WI38 (cell line): ENCODE results near the gene NEURL1B.

Experiments used
- H3K4me3 ChIP-seq: 2 replicates; pipeline ENCODE4 v1.5.1; 2011; ENCODE audit warnings: low read depth, mild to moderate bottlenecking, control low read depth, low read length
- CTCF ChIP-seq: IDR thresholded peaks from 2 replicates; pipeline ENCODE4 v1.5.1; 2012; ENCODE audit warnings: low read depth, mild to moderate bottlenecking, control low read depth, low read length

Gene NEURL1B

GRCh38 chr5:172715931-172716682, 75.0 kb downstream of the NEURL1B start:
- no peak for TF ChIP-seq CTCF
- no peak overlapping the region for H3K4me3 ChIP-seq

- peak; percentile 75 for TF ChIP-seq CTCF
- no peak overlapping the region for H3K4me3 ChIP-seq
Measured at GRCh38 chr5:172716796-172717313, 75.8 kb downstream of the NEURL1B start.

- no peak for TF ChIP-seq CTCF
- H3K4me3 ChIP-seq: no peak overlapping the region
Measured at GRCh38 chr5:172717481-172718195, 76.6 kb downstream of the NEURL1B start.

- no peak for TF ChIP-seq CTCF
- no peak overlapping the region for H3K4me3 ChIP-seq
Measured at GRCh38 chr5:172718527-172719114, 77.6 kb downstream of the NEURL1B start.

GRCh38 chr5:172719211-172719610, 78.1 kb downstream of the NEURL1B start:
- no peak overlapping the region for H3K4me3 ChIP-seq
- TF ChIP-seq CTCF: no peak

GRCh38 chr5:172720655-172721054, 79.6 kb downstream of the NEURL1B start:
- no peak overlapping the region for H3K4me3 ChIP-seq
- TF ChIP-seq CTCF: no peak
